ENCODE data around the gene NIF3L1.
A peak's percentile ranks its signal among the peaks of the same experiment; 100 is the strongest.
"Not testable (repeated sequence)": the region's sequence is repeated elsewhere in the genome, so short reads cannot be mapped to it uniquely, and the experiment has no call there.

NIF3L1 gene

DNA sequence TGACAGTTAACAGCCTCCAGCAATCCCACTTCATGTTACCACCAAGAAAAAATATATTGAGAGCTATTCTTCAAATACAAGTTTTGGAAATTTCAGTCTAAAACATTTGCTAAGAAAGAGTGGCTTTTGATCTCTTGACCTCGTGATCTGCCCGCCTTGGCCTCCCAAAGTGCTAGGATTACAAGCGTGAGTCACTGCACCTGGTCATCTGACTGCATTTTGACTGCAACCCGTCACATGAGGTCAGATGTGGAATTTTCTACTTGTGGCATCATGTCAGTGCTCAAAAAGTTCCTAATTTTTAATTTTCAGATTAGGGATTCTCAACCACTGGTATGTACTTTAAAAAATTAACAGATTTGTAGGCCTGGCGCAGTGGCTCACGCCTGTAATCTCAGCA, 15.6 kb upstream of the NIF3L1 start:
- no peak for DNase-seq

GRCh38 chr2:200877443-200877842, 11.7 kb upstream of the NIF3L1 start:
- DNase-seq: no peak

GRCh38 chr2:200878289-200878880, 10.8 kb upstream of the NIF3L1 start:
- DNase-seq: no peak

- not testable (repeated sequence) for DNase-seq
These were observed 7.4 kb upstream of the NIF3L1 start for GRCh38 chr2:200881715-200882249.

DNA sequence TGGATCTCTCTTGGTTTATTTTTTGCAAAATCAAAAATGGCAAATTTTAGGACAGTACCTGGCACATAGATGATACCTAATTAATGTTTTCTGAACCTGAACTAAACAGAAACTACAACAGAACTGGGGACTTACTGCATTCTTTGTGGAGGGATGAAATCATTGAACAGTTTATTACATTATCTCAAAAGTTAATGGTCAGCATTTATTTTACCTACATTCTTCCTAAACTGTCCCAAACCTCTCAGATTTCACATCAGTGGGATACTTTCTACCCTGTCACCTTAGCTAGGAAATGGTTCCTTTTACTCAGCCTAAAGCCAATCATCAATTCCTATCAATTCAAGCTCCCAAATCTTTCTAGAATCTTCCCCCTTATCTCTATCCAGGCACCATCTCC, 10.3 kb downstream of the NIF3L1 start:
- no peak for DNase-seq

- DNase-seq: peak; percentile 84
These were observed 12.4 kb downstream of the NIF3L1 start for GRCh38 chr2:200901459-200902072.

- peak; percentile 65 for DNase-seq
These were observed 16.6 kb downstream of the NIF3L1 start for GRCh38 chr2:200905618-200906296.

DNA sequence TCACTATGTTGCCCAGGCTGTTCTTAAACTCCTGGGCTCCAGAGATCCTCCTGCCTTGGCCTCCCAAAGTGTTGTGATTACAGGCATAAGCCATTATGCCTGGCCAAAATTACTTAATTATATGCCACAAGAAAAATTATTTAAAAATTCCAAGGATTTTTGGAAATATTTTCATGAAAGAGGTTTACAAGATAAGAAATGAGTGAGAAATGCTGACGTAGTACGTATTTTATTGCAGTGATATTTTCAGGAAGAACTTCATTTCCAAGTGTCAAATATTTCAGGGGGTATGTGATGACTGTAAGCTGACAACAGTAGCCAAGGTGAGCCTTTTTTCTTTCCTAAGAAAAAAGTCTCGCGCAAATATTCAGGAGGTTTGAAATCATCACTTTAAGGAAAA, 20.8 kb downstream of the NIF3L1 start:
- no peak for DNase-seq

DNA sequence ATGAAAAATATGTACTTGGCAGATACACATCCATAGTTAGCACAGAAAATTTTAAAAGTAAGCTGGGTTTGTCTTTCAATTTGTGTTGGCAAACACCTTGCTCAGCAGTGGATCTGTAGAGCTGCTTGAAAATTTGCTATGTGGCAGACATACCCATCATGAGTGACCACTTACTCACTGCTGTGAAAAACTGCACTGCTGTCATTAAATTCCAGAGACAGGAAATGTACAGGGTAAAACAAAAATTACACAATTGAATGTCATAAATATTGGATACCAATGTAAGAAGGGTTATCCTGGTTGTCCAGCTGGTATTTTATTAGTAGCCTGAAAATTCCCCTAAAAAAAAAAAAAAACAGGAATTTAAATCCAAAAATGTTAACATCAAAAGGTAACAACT, 24.5 kb downstream of the NIF3L1 start:
- no peak for DNase-seq

DNA sequence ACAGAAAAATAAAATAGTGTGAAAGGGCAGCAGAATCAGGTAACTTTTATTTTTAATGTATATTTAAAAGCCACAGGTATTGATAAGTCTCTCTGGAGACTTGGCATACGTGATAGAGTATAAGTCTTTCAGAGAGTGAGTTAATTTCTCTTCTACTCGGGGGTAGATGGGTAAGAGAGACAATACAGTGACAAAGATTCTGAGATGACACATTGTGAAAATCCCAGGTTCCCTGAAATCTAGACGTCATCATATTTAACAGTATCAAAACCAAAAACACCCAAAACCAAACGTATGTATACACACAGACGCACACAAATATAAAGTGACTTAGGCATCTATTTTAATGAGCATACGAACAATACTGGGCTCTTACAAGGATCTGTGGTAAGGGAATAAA, 33.3 kb downstream of the NIF3L1 start:
- peak; percentile 61 for DNase-seq

DNA sequence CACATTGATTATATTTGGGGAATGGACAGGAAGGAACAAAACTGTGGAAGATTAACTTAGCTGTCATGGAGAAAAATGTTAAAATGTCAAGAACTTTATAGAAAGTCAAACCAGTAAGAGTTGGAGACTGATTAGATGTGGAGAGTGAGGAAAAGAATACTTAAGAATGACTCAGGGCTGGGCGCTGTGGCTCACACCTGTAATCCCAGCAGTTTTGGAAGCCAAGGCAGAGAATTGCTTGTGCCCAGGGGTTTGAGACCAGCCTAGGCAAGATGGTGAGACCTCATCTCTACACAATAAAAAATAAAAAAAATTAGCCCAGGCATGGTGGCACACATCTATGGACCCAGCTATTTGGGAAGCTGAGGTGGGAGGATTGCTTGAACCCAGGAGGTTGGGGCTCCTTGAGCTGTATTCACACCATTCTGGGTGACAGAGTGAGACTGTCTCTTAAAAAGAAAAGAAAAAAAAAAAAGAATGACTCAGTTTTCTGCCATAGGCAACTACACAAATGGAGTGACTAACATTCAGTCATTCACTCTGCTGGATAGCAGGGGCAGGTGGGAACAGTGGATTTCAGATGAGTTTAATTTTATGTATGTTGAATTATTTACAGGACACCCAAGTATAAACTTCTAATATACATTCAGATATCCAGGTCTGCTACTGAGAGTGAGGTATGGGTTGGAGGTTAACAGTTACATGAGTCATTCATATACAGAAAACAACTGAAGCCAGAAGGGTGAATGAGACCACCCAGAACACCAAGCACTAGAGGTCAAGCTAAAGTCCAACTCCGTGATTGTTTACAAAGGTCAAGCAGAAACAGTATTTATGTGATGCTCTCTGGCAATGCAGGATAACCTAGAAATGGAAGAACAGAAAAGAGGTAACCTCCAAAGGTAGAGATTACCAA, 40.4 kb downstream of the NIF3L1 start:
- DNase-seq: no peak

DNA sequence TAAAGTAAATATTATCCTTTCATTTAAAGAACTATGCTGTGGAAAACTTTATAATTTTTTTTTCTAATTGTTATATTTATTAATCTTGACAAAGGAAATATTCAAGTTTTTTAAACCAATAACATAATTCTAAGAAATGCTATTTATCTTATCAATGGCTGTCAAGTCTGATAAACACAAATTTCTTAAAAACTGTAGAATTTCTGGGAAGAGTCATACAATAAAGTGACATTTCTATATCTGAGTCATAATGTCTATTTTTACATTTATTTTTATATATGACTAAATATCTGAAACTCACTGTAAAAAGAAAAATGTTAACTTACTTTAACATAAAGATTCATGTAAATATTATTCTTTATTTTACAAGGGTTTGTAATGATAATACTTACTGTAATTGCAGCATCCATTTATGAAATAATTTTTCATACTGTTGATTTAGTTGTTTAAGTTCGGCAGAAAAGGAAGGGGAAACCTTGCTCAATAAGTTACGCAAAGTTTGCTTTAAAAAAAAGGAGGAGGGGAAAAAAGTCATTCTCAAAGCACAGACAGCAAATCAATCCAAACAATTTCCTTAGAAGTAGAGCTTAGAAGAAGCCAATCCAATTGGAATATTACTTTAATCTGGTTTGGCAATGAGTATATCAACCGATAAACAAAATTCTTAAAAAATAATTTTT, 41.9 kb downstream of the NIF3L1 start:
- no peak for DNase-seq

- no peak for DNase-seq
These were observed 50.7 kb downstream of the NIF3L1 start for GRCh38 chr2:200939832-200940231.

GRCh38 chr2:200943527-200944105, 54.4 kb downstream of the NIF3L1 start:
- peak; percentile 64 for DNase-seq

GRCh38 chr2:200944467-200945394, 55.6 kb downstream of the NIF3L1 start:
- peak; percentile 83 for DNase-seq

- no peak for DNase-seq
These were observed 56.2 kb downstream of the NIF3L1 start for GRCh38 chr2:200945395-200945729.

DNA sequence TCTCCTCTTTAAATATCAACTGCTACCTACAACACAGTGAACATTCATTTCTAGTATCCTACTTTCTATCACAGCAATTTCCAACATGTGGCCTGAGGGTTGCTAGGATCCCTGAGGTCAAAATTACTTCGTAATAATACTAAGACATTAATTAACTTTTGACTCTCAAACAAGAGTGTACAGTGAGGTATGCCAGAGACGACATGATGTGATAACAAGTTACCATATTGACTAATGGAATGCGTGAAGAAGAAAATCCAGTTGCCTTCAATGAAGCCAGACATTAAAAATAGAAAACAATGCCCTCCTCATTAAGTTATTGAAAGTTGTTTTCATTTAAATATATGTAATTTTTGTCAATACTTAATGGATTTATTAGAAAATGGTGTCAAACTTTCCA, 61.2 kb downstream of the NIF3L1 start:
- no peak for DNase-seq

Measured in activated CD4-positive, alpha-beta T cell treated with anti-CD3 and anti-CD28 coated beads, Interleukin-2, Interleukin-6, amounts not matched to agents 100 ng/mL and 50 ng/mL, durations not matched to agents 16 hours and 8 hours (primary cell).